Measurements from ENCODE around the gene EMID1. TPM values are rescaled to one million over a fixed set of nuclear protein-coding genes. Genes with fewer than 3 reads are reported as not detected.

The EMID1 gene
- polyA plus RNA-seq, 3 donors, result 94.3 to 111 (median 101) TPM

DNA sequence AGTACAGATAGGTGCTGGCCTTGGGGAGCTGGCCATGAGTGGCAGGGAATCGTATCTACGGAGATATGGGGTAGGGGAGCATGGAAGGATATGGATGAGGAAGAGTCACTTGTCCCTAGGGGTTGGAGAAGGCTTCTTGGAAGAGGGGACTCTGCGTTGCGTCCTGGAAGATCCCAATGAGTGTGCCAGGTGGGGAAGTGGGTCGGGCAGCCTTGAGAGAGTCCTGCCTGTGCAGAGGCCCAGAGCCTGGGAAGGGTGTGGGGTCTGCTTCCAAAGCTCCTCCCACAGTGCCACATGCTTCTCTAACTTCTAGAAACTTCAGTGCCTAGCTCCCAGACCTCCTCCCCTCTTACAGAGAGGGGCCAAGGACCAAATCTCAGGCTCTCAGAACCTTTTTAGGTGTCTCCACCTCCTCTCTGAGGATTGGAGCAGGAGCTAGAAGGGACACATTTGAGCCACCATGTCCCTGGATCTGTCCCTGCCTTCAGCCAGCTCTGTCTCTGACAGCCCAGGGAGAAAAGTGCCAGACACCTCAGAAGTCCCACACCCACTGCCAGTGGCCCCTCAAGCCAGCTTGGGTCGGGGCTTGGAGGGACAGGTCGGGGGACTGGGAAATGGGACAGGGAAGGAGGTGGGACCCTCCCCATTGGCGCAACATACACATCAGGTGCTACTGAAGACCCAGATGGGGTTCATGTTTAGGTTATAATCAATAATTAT, 51.1 kb downstream of the EMID1 start:
- no peak for DNase-seq

DNA sequence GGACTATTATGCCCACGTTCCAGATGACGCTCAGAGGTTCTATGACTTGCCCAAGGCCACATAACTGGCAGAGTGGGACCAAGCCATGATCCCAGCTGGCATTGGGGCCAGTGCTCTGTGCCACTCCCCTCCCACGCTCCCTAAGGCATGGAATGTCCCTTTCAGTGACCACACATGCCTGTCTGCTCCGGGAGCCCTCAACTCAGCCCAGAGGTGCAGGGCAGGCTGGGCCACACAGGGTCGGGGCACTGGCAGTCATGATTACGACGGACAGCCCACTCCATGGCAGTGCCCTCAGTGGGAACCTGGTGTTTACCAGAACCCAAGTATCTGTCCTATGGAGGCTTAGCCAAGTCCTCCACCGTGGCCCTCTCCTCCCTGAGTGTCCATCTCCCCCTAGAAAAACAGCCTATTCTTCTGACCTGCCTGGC, 52.1 kb downstream of the EMID1 start:
- DNase-seq, result no peak

DNA sequence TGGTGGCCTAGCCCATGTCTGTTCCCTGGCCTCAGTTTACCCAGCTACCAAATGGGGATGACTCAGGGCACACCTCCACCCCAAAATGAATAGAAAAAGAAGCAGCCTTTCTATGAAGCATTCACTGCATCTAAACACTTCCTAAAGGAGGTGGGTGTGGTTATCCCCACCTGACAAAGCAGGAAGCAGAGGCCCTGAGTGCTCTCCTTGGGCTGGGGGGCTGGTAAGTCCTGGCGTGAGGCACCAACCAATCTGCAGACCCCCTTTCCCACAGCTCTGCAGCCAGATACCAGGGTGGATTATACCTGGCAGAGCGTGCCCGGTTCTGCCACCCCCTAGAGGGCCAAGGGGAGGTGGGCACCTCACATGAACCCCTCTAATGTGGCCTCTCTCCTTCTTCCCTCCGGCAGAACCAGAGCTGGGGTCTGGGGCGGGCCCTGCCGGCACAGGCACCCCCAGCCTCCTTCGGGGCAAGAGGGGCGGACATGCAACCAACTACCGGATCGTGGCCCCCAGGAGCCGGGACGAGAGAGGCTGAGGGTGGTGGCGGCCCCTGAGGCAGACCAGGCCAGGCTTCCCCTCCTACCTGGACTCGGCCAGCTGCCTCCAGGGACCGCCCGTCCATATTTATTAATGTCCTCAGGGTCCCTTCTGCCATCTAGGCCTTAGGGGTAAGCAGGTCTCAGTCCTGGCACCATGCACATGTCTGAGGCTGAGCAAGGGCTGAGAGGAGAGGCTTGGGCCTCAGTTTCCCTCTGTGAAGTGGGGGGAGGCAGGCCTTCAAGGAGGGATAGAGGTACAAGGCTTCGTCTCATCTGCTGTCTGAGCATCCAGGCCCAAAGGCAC, 52.9 kb downstream of the EMID1 start:
- no peak for DNase-seq

DNA sequence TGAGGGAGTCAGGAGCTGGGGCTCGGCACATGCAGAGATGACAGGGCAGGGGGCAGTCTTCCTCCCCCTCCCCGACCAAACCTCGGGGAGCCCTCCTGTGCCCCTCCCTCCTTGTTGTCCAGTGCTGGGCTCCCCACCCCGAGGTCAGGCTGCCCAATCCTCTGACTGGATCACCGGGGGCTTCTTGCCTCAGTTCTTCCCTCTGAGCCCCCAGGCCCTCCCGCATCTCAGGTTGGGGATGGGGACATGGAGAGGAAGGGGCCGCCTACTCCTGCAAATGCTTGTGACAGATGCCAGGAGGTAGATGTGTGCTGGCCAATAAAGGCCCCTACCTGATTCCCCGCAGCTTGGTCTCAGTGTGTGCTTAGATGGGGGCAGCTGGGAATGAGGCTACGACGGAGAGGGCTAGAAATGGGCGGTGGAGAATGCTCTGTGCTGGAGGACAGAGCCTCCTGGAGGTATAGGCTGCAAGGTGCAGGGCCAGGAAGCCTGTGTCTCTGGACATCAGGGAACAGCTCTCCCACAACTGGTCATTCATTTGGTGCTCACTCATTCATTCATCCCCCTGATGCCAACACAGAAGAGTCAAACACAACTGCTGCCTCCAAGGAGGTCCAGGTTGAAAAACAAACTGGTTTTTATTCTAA, 53.7 kb downstream of the EMID1 start:
- no peak for DNase-seq

DNA sequence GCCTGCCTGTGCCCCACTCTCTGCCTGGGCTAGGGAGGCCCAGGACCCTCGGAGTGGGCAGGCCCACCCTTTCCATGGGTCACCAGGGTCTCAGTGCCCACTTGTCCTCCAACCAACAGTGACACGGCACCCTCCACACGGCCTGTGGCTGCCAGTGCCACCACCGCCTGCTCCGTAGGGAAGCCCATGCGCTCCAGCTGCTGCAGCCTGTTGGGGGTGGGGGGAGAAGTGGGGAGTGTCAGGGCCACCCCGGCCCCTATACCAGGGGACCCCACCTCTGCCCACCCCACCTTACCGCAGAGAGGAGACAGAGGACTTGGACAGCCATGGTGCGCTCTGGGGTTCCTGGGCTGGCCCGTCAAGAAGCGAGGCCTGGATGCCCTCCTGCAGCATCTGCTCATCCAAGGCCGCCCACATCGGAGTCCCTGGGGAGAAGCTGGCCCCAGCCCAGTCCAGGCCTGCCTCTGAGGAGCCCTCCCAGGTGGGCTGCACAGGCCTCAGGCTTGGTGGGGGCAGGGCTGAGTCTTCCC, 54.4 kb downstream of the EMID1 start:
- DNase-seq, result no peak

DNA sequence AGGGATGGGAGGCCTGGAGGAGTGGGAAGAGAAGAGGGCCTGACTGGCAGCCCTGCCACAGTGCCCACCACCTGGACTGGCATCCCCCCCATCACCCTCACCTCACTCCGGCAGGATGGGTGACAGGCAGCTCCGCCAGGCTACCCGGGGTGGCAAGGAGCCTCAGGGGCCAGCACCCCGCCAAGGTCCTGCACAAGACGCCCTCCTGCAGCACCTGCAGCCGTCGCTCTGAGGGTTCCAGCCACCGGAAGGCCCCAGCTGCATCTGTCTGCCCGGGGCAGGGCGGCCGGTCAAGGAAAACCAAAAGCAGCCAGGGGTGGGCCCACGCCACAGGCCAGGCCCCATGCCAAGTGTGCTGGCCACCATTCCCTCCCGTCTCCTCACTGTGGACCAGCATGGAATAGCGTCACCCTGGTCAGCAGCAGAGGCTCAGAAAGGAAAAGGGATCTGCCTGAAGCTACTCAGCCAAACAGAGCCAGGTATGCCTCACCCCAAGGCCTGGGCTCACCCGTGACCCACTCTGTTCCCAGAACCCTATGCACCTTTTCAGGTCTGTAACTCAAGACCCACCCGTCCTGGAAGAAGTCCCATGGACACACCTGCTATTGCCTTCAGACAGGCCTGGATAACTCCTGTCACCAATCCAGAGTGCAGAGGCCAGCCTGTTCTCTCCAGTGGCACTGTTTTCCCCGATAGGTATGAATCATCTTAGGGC, 55.1 kb downstream of the EMID1 start:
- no peak for DNase-seq

DNA sequence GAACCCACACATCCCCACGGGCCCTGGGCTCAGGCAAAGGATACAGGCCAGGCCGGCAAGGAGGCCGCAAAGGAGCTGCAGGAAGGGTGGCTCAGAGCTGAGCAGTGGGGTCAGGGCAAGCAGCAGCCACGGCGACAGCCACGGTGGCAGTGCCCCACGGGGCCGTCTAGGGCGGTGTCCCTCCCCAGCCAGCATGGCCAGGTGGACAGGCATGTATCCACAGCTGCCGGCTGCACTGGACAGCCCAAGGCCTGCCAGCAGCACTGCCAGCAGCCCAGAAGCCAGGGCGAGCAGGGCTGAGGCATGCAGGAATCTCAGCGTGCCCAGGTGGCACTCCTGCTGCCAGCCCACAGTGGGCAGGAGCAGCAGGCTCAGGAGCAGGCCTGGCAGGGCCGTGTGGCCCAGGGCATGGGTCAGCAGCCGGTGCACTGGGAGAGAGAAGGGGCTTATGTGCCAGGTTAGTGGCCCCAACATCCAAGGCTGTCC, 58.1 kb downstream of the EMID1 start:
- DNase-seq, result no peak

DNA sequence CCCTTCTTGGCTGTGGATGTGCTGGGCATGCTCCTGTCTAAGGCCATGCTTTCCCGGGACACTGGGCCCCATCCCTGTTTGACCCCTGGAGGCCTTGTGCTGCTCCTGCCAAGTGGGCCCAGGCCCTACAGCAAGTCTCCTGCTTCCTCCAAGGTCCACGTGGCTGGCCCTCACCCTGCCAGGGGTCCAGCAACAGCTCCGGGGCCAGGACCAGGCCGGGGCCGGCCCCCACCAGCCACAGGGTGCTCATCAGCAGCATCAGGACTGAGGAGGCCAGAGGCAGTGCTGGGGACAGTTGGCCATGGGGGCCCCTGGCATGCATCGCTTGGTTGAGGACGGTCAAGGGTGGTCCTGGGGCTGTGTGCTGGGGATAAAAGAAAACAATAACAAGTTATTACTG, 59.6 kb downstream of the EMID1 start:
- no peak for DNase-seq

DNA sequence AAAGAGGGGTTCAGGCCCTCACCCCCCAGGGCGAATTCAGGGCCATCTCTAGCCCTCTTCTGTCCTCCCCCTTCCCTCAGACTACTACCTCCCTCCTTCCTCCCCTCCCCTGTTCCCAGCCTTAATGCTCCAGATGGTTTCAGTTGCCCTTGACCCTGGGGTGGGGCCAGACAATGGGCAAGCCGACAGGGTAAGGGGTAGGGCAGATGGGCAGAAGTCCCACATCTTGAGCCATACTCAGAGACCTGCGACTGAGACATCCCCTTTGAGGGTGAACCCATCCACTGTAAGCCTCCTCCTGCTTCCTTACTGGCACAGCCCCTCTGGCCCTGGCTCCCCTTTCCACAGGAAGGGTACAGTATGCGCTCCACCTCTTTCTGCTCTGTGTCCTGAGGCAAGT, 60.2 kb downstream of the EMID1 start:
- DNase-seq, result no peak

DNA sequence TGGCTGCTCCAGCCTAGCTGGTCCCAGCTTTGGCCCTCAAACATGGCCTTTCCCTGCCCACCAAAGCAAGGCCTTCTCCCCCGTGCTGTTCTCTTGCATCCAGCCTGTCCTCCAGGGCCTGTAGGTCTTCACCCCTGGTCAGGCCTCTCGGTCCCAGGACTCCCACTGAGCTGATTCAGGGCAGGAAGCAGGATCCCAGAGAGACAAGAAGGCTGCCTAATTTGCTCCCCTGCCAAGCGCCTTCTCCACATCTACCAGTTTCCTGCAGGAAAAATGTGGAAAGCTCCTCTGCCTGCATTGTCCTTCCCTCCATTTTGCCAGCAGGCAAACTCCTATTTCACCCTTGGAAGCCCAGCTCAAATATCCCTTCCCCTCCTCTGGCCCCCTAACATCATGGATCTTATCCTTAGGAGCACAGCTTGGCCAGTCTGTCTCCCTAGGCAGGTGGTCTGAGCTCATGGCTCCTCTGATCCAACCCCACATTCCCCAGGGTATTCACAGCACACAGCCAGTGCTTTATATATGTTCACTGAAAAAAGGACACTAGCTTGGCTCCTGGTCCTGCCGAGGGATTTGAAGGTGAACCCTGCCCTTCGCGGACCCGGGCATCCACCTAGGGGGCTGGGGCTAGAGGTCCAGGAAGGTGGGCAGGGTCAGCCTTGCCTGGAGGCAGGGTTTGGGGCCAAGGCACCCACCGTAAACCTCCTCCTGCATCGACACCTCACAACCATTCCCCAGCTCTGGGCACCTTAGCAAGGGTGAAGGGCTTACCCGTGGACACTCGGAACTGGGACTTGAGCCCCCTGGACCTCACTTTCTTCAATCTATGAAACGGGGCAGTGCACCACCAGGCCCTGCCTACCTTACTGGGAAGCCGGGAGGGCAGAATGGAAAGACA, 61.1 kb downstream of the EMID1 start:
- DNase-seq, result no peak

DNA sequence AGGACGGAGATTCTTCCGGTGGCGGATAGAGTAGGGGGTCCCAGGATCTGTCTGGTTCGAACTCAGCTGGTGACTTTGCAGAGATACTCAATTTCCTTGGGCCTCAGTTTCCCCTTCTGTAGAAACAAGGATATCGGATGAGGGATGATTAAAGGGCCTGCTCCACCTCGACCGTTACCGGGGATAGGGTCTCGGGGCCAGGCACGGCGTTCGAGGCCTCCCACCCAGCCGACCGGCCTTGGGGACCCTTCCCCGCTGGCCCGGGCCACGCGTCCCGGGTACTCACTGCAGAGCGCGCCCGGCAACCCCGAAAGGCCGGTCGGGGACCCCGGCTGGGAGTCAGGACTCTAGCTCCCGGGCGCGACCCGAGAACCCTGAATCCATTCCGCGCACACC, 61.8 kb downstream of the EMID1 start:
- DNase-seq, result no peak

DNA sequence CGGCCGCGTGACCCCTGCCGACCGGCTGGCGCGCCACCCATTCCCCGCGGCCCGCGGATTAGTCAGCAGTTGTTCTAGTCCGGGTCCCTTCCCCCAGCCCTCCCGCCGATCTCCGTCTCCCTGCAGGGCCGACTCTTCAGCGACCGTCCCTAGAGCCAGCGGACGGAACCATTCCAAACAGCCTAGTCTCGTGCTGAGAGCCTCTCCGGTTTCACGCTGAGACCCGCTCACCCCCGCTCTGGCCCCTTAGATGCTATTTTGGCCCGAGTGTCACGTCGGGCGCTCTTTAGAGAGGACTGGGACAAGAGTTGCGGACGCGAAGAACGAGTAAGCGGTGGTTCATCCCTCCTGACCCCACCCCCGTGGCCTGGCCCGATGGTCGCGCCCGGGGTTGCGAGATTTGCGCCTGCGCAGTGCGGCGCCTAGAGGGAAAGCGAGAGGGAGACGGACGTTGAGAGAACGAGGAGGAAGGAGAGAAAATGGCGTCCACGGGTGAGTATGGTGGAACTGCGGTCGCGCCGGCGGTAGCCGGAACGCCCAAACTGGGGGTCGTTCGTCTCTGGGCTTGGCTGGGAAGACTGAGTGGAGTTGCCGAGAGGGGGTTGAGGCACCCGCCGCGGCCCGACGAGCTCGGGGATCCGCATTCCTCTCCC, 62.3 kb downstream of the EMID1 start, which contains the start of the genes EWSR1 and RHBDD3:
EWSR1 (plus strand) TSS at position 411 of the 653 bp plus-strand sequence; CDS start at position 480, 69 bp downstream.
RHBDD3 (minus strand) TSS at position 124 of the 653 bp plus-strand sequence. CDS start 2,355 bp downstream, outside the sequence.
- DNase-seq, result peak; percentile 96

DNA sequence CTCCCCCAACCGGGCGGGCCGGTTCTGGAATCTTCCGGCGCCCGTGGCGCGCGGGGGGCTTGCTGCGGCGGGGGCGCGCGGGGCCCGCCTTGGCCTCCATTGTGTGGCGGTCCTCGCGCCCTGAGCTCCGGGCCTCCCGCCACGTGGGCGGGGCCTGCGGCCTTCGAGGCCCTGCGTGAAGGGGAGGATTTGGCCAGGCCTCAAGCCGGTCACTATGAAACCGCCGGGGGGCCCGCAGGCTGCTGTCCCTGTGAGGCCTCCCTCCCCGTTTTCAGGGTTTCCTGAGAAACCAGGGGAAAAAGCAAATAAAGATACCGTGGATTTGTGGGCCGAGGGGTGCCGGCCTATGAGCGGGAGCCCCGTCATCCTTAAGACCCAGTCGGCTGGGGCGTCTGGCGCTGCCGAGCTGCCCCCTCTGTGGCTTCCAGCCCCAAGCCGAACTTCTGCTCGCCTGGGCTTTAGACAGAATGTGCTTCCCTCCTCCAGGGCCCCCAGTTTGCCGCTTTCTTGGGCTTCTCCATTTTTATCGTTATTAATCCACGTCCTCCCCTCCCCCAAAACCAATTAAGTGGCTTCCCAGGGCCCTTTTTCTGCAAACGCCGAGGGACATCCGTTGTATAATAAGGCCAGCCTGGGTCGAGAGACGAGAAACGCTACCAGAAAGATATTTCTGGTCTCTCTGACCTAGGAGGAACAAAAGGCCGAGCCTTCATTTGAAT, 63.0 kb downstream of the EMID1 start:
- DNase-seq, result peak; percentile 35

DNA sequence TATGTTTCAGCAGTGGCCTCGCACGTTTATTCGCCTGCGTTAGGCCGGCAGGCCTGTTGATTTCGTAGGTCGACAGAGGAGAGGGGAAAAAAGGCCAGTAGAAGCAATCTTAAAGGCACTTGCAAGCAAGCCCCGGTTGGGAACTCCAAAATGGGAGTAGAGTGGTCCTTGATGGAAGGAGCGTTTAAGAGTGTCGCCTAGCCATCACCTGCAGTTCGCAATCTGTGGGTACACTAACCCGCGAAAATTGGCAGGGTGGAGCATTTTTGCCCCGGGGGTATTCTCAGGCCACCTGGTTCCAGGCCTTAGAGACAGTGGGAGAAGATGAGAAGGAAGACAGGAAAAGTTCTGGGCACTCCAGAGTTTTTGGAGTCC, 63.5 kb downstream of the EMID1 start:
- no peak for DNase-seq

DNA sequence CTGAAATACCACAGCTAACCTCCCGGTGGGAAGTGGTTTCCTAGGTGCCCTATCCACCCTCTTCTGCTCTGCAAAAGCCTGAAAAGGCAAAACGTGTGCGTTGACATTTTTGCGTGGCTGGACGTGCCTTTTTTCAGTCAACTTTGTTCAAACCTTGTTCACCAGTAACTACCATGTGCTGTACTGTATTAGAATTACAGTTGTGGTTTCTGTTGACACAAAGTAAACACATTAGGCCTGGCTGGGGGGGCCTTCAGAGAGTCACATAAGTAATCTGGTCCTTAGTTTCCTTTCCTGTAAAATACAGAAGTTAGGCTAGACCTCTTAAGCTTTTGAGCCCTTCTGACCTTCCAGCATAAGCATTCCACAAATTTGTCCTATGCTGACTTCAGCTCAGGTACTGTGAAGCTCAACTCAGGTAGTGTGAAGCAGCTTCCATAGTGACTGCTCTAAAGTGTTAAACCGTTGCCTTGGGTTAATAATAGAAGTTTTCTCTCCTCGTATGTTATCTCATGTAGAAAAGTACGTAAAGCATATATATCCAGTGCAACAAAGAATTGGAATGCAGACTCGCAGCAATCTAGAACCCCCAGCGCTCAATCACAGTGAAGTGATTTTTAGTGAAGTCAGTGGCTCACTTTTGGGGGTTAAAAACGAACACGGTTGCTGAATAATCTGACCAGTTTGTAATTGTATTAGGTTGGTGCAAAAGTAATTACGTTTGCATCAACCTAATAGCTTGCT, 64.2 kb downstream of the EMID1 start:
- no peak for DNase-seq

DNA sequence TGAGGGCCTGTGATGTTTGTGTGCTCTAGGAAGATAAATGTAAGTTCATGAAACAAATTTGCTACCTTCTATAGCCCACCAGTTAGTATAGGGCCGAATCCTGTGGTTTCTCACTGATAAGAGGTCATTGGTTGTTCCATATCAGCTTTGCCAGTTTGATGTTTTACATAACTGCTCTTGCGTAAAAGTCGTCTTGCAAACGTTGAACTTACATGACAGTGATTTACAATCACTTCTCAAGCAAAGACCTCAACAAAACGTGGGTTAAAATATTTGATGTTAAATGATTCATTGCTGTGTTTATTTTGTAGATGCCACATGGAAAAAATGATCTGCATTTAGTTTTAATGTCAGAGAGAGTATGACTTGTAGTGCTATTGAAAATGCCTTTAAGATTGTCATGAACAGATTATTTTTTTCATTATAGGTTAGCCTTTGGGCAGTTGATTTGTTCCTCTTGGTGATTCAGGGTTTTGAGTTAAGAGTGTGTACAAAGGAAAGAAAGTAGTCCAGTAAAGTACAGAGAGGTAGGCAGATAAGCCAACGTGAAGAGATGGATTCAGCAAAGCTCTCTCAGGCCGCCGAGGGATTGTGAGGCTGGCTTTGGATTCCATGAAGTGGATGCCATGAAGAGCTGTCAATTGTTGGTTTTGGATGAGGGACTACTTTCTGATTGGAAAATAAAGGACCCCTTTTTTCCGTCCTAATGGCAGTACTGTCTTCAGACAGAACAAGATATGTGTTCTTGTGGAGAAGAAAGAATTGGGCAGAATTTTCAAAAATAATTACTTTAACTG, 65.0 kb downstream of the EMID1 start:
- no peak for DNase-seq

DNA sequence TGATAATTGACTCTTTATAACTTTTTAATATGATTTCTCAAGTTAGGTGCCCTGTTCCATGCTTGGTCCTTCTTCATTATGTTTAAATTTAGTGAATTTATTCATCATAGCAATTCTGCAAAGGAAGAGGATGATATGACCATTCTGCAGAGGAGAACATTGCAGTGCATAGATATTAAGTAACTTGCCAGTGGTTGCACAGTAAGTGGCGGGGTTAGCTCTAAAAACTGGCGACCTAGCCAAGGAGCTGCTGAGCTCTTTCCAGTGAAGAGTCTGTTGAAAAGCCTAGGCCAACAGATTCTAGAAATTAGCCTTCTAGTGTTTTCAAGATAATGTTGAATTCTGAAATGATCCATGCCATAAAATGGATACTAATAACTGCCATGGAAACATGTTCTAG, 66.9 kb downstream of the EMID1 start:
- DNase-seq, result no peak

DNA sequence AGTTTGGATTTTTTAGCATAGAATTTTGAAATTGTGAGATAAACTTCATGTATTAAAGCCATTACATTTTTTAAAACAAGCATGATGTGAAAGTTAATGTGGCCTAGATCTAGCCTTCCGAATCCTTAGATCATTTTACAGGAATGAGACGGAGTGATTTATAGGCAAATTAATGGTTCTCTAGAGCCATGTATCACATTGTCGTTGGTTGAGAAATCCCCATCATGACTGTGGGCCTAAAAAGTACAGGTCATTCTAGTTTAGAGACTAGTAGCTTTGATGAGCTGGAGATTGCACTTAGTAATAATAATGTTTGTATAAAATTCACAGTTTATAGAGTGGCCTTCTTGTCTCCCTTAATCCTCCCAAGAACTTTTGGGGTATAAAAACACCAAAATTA, 69.5 kb downstream of the EMID1 start:
- no peak for DNase-seq

Measured in renal pelvis (tissue), 4 donors.